ENCODE results near the gene OXCT2.
"Not testable (repeated sequence)": the region's sequence is repeated elsewhere in the genome, so short reads cannot be mapped to it uniquely, and the experiment has no call there.

Gene OXCT2

DNA sequence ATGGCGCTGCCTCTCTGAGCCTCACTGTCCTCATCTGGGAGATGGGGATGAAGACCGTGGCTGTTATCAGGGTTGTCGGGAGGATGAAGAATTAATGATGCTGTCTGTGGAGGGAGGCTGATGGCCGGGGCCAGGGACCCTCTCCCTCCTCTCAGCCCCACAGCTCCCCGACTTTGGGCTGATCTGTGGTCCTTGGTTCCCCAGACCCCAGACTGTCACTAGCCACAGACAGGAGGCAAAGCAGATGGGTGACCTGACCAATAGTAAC lies 15.9 kb upstream of the OXCT2 start:
- DNase-seq, result not testable (repeated sequence)

DNA sequence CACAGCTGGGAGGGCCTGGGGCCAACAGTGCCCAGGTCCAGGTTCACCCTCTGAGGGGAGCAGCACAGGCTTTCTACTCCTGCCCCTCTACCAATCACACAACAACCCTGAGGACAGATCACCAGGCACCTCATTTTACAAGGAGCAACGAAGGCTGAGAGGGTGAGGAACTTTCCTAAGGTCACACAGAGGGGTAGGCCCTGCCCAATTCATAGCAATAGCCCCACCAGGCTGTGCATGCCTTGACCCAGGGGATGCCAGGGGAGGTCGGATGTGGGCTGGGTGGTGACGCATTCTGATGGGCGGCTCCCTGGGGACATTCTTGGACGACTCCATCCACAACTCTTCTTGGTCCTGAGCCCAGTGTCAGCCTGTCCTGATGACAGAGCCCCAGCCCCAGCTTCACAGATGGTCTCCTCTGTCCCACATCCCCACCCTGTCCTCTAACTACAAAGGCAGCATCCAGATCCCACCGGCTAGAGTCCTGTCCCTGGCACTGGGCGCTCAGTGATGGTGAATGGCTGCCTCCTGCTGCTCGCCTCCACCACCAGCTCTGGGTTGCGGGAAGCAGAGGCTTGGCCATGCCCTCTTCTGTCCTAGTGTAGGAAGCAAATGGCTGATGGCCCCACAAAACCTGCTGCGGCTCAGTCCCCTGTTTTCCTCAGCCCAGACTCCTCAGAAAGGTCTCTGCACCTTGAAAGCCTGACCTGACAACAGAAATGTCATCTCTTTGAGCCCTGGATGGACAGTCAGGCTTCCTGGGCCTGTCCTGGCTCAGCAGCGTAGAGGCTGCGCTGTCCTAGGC lies 15.4 kb upstream of the OXCT2 start:
- DNase-seq, result not testable (repeated sequence)

DNA sequence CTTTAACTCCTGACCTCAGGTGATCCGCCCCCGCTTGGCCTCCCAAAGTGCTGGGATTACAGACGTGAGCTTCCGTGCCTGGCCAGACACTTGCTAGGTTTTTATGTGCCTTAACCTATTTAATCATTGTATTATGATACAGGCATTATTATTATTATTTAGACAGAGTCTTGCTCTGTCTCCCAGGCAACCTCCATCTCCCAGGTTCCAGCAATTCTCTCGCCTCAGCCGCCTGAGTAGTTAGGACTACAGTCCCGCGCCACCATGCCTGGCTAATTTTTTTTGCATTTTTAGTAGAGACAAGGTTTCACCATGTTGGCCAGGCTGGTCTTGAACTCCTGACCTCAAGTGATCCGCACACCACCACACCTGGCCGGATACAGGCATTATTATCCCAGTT lies 11.5 kb upstream of the OXCT2 start:
- DNase-seq, result not testable (repeated sequence)

DNA sequence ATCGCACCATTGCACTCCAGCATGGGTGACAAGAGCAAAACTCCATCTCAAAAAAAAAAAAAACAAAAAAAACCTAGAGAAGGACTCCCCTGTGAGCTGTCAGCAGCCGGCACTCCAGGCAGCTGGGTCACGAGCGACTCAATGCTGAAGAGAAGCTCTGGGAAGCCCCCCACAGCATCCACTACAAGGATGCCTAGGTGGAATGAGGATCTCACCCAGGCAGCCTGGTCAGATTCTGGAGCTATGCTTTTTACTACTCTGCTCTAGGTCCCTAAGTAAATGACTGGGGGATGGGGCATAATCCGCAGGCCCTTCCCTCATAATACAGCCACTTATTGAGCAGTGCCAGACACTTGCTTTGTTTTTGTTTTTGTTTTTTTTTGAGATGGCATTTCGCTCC lies 11.0 kb upstream of the OXCT2 start:
- DNase-seq, result no peak

DNA sequence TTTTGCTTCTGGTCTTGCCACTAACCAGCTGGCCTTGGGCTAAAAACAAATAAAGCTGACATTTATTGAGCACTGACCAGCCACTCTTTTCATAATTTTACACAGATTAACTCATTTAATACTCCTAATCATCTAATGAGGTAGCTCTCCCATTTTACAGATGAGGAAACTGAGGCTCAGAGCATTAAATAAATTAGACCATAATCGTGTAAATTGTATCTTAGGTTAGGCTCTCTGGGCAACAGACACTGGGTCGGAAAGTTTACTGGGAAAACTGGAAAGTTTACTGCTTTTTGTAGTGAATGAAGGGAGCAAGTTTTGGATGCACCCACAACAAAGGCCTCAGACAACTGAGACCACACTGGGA lies 10.2 kb upstream of the OXCT2 start:
- no peak for DNase-seq

DNA sequence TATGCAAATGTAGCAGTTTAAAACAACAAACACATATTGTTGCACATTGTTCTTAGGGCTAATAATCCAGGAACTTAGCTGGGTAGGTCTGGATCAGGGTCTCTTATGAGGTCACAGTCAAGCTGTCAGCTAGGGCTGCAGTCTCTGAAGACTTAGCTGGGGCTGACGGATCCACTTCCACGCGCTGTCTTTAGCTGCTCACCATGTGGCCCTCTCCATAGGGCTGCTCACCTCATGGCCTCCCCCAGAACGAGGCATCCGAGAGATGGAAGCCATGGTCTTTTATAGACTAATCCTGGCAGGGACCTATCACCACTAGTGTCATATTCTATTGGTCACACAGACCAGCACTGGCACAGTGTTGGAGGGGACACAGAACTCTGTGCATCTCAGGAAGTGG lies 8.7 kb upstream of the OXCT2 start:
- no peak for DNase-seq

DNA sequence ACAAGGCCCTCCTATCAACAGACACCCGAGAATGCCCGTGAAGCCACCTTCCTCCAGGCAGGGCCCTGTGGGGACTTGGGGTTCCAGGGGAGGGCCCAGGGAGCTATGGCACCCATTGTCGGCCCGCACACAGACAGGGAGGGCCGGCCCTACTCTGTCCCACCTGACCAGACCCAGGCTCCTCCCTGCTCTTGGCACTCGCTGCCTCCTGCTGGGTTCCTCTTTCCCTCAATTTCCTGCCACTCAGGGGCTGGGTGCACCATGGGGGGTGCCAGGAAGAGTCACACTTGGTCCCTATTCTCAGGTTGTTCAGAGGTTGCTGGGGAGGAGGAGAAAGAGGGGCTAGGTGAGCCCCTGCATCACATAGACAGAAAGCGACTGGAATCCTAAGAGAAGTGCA lies 8.0 kb upstream of the OXCT2 start:
- DNase-seq, result no peak

DNA sequence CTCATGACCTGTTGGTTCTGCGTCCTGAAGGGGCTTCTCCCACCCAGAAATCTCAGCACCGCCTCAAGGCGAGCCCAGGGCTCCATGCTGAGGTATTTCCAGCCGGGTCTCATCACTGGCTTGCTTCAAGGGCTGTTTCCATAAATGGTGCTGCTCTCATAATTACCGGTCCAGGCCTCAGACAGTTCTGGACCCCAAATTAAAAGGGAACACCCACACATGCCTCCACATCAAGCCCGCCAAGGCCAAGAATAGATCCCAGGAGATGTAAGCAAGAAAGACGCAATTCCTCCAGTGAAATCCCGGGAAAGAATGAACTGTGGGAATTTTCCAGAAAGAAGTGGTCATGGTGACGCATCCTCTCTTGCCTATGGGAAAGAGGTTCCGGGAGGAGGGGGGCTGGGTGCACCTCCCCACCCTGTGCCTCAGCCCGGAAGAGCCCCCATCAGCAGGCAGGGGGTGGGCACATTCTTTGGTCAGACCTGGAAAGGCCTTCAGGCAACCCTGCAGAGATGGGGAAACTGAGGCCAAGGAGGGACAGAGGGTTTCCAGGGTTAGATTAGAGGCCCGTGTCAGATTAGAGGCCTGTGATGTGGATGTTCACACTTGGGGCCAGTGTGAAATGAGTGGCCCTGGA lies 7.4 kb upstream of the OXCT2 start:
- not testable (repeated sequence) for DNase-seq

DNA sequence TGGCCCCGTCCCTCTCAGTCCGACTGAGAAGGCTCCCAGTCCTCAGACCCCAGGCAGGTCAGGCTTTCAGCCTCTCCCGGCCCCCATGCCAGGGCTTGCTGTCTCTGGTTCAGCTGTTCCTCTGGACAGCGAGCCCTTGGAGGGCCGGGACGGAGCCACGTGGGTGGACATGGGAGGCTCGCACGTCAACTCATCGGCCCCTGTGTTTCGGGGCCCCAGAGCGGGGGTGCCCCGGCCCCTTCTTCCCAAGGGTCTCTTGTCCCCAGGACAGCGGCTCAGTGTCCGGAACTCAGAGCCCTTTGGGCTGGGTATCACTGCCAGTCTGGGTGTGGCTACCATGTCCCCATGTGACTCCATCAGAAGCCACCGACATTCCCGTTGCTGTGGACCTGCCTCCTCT lies 6.7 kb upstream of the OXCT2 start:
- not testable (repeated sequence) for DNase-seq

DNA sequence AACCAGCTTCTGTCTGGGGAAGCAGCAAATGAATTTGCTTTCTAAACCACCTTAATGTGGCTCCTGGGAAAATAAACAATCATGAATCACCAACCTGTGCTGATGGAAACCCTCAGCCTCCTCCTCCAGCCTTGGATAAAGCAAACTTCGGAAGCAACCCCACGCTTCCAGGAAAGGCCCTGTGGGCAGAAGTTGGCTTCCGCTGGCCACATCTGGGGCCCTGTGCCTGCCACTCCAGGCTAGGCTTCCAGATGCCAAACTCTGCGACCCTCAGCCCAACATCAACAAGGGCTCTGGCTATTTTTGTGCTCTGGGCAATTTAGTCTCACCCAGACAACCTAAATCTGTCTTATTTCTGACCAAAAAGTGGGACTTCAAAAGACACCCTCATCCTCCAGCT lies 6.2 kb upstream of the OXCT2 start:
- DNase-seq, result no peak

DNA sequence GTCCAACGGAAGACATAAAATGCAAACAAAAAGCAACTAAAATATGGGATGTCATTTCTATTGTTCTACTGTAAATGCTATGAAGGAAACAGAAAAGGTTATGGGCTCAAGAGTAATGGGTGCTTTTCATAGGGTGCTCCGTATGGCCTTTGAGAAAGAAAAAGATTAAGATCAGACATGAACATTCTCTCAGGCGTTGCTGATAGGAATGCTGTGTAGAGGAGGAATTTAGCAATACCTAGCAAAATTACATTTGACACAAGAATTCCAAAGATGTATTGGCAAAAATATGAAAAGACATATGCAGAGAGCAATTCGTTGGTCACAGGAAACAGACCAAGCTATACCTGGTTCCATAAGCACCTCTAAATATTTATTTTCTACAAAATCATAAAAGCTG lies 5.7 kb upstream of the OXCT2 start:
- DNase-seq, result no peak

DNA sequence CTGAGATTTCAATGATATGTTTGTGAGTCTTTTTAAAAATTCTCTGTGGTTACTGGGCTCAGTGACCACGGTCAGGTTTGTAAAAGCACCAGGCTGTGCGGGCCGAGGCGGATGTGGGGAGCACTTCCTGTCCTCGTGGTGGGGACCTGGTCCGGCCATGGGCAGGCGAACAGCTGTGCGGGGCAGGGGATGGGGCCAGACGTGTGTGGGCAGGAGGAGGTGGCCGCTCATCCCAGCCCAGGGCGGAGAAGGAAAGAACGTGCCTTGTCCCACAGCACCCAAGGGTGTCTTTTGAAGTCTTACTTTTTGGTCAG lies 5.2 kb upstream of the OXCT2 start:
- no peak for DNase-seq

DNA sequence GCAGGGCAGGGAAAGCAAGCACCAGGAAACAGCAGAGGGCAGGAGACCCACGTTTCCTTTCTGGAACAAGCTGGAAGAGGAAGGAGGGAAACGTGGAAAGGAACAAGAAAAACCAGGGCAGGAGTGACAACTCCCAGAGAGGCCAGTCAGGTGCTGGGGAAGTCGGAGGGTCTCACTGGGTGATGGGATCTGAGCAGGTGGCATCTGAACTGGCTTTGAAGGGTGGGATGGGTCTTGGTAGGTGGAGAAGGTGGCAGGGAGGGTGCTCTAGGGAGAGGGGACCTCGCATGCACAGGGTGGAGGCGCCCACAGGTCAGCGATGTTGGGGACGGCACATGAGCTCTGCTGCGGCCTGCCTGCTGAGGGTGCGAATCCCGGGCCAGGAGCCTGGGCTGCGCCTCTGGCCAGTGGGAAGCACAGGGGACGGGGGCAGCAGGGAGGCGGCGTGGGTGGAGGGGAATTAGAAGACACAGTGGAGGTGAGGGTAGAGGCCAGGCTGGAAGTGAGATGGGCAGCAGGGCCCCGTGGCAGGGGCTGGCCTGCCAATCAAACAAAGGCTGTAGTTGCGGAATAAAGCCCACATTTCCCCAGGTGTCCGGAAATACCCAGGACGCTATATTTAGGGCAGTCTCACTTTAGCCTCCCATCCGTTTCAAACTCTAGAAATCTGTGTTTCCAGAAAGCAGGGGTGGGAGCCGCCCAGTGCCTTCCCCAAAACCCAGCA lies 4.7 kb upstream of the OXCT2 start:
- DNase-seq, result not testable (repeated sequence)

DNA sequence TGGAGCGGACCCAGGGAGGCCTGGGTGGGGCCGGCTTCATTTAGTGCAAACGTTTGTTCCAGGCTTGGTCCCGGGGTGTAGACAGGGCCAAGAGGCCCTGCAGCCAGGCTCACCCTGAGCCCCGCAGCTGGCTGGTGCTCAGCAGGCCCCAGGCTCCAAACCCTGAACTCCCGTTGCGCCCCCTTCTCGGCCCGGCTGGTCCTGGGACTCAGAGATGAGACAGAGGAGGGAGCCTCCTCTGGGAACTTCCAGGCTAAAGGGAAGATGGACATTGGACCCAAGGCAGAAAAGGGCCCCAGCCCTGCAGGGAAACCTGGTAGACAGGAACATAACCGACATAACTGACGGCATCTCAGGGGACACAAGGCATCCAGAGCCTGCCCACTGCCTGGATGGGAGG lies 4.0 kb upstream of the OXCT2 start:
- not testable (repeated sequence) for DNase-seq

DNA sequence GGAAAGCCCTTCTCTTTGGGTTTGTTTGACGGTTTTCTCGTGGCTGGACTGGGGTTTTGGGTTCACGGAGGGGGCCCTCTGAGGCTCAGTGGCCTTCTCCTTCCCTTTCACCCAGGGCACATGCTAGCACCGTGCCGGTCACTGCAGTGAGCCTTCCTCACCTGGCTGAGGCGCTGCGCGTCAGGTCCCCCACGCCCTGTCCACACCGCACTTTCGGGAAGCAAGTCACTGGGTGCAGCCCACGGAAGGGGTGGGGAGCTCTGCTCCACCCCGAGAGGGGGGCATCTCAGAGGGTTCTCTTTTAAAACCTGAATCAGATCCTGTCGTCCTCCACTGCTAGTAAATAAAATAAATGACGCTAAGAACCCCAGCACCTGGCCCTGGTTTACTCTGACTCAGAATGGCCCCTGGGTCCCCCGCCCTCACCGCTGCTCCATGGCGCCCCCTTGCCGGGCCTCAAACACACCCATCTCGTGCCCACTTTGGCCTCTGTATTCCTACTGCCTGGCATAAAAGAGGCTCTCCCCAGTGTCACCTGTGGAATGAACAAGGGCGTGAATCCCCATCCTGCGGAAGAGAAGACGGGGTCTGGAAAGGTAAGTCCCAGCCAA lies 2.3 kb upstream of the OXCT2 start:
- not testable (repeated sequence) for DNase-seq

DNA sequence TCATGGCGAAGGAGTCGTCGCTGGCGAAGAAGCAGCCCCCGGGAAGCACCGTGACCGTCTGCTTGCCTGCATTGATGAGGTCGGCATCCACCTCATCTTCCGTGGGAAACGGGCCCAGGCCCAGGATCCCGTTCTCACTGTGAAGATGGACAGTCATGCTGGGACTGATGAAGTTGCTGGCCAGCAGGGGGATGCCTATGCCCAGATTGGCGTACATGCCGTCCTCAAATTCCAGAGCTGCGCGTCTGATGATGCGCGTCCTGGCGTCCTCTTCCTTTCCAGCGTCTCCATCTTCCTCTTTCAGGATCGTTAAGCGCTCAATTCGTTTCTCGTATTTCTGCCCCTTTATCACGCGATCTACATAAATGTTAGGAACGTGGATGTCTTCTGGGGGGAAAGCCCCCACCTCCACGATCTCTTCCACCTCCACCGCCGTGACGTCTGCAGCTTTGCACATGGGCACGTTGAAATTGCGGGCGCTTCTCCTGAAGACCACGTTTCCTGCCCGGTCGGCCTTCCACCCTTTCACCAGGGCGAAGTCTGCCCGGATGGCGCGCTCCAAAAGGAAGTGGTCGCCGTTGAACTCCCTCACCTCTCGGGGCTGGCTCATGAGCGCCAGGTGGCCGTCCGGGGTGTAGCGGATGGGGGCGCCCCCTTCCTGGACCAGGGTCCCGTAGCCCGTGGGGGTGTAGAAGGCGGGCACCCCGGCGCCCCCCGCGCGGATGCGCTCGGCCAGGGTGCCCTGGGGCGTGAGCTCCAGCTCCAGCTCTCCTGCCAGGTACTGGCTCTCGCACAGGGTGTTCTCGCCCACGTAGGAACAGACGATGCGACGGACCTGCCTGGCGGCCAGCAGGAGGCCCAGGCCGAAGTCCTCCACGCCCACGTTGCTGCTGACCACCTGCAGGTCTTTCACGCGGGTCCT lies 787 bp downstream of the OXCT2 start:
- not testable (repeated sequence) for DNase-seq

DNA sequence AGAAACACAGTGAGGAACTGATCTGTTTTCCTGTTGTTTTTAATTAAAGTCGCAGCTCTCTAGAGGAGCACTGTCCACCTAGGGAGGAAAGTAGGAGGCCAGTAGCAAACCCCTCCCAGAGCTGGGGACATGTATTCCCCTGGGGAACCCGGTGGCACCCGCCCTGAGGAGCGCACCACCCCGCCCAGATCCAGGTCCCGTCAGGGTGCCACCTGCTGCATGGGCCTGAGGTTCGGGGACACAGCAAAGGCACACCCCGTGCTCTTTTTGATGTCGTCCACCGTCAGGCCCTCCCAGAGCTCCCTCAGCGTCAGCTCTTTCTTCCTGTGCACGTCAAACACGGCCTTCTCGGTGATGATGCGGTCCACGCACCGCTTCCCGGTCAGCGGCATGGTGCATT lies 1.6 kb downstream of the OXCT2 start:
- not testable (repeated sequence) for DNase-seq

DNA sequence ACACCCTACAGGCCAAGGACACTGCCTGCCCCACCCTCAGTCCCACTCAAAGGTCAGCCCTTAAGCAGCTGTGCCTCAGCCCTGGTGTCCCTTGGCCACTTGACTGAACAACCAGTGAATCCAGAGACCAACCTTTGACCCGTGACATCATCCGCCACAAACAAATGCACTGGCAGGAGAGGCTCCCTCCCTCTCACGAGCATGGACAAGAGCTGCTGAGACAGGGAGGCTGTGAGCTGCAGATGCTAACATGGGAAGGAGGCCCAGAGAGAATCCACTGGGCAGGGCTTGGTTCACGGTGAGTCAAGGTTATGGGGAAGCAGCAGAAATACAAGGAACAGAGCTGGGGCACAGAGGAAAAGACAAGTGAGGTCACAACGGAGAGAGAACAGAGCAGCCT lies 4.7 kb downstream of the OXCT2 start:
- DNase-seq, result not testable (repeated sequence)

DNA sequence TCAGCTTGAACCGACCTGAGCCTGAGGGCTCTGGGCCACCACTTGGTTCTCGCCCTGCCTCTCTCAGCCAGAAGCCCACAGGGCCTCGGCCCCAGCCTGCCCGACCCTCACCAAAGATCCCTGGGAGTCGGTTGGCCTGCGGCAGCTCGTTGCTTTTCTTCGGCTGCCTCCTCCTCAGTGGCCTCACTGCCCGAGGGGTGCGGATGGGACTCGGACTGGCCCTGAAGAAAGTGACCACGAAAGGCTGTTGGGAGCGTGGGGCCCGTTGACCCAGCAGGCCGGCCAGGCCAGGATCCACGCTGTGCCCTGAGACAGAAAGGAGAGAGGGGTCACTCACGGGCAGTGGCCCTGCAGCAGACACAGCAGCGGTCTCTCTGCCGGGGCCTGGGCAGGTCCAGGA lies 6.6 kb downstream of the OXCT2 start:
- not testable (repeated sequence) for DNase-seq

DNA sequence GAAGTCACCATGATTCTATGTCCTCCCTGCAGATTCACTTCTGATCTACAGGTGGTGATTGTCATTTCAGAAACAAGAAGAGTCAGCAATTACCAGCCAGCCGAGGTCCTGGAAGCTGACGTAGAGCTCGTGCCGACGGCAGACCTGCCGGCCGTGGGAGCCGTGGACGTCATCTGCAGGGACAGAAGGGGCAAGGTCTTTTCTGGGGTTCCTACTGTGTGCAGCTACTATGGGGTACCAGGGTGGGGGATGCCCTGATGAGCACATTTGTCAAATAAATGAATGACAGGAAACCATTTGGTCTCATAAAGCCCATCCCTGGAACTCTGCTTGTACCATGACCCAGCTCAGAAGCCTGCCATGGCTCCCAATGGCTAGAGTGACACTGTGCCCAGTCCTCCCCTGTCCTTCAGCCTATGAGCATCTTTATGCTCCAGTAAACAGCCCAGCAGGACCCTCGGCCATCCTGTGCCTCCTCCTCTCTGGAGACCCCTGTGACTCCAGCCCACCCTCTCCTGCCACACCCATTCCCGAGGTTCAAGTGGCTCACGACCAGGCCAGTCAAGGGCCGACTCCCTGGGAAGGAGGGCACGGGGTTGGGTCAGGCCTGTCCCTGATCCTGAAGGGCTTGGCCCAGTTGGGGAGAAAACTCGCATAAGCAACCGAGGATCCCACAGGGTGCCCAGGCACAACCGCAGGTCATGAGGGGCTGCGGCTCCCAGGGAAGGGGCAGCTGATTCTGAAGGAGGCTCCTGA lies 7.4 kb downstream of the OXCT2 start:
- not testable (repeated sequence) for DNase-seq

DNA sequence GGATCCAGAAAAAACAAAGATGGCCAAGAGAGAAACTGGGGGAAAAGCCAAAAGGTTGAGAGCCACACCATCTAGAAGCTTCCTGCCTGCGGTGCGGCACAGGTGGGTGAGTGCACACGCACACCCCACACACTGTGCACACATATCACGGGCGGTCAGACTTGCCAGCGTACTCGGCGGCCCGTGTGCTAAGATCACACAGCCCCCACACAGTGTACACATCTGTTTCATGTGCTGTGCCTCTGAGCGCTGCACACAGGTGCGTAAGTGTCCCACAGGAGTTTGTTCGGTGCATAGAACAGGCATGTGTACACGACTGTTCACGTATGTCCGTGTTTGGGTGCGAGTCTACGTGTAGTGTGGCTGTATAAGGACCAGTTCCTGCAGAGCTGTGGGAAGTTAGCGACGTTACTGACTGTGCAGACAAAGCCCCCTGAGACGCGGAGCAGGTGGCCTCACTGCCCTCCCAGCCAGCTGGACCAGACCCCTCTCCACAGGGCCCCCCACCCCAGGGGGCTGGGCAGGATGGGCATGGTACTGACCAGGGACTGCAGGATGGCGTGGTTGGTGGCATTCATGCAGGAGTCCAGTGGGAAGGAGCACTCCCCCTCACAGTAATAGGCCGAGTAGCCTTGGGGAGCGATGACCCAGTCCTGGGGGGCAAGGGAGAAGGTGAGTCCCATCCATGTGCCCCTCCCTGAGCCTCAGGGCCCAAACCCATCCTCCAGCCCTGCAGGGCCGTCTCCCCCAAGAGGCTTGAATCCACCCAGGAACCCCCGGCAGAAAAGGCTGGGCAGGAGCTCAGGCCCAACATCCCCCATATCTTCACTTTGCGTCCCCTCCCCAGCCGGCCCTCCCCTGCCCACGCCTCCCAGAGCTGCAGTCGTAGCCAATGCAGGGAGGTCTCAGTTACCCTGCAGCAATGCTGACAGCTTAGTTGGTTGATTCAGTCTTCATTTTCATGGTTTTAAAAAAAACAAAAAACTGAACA lies 8.3 kb downstream of the OXCT2 start:
- no peak for DNase-seq
